COLO668 (cell line): ENCODE results near the gene ADGRA1.
"Not testable (repeated sequence)": the region's sequence is repeated elsewhere in the genome, so short reads cannot be mapped to it uniquely, and the experiment has no call there.

Experiments used
- DNase-seq: peaks from one replicate; lab custom pipeline; 2025; ENCODE audit not compliant: unreplicated experiment; lab: John Stamatoyannopoulos, UW

The ADGRA1 gene

GRCh38 chr10:133110133-133110532 lies 22.4 kb downstream of the ADGRA1 start:
- peak; percentile 2 for DNase-seq

GRCh38 chr10:133110609-133111275 lies 23.0 kb downstream of the ADGRA1 start:
- DNase-seq = no peak

DNA sequence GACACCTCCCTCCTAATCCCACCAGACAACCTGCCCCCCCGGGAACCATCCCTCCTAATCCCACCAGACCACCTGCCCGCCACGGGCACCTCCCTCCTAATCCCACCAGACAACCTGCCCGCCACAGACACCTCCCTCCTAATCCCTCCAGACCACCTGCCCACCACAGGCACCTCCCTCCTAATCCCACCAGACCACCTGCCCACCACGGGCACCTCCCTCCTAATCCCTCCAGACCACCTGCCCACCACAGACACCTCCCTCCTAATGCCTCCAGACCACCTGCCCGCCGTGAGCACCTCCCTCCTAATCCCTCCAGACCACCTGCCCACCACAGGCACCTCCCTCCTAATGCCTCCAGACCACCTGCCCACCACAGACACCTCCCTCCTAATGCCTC lies 23.9 kb downstream of the ADGRA1 start:
- not testable (repeated sequence) for DNase-seq

- DNase-seq = no peak
Measured at GRCh38 chr10:133113146-133113830, 25.6 kb downstream of the ADGRA1 start.

DNA sequence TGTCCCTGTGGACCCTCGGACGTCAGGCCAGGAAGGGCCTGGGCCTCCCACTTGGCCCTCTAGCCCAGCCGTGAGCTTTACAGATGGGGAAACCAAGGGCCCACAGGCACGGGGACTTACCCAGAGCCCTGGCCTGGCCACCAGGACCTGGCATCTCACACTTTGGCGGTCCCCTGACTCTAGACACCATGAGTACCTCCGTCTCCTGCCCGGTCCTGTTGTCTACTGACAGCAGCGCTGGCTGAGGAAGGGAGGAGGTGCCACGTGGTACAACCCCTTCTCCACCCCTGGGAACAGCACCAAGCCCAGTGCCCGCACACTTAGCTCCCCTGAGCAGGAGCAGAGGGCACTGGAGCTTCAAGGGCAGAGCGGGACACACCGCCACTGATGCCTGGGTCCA lies 26.1 kb downstream of the ADGRA1 start:
- DNase-seq = no peak

DNA sequence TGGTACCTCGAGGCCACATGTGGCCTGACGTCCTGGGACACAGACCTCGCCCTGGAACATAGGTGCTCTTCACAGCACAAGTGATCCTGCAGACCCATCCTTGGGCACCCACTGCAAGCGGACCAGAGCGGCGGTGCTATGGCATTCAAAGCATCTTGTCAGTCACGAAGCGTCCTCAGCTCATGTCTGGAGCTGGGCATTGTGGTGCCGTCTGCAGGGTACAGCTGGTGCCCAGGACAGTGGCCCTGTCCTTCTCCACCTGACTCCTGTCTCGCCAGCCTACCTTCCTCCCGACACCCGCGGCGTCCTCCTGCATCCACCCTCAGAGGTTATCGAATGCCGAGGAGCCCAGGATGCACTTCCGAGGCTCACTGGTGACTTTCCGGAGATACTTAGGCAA lies 26.5 kb downstream of the ADGRA1 start:
- DNase-seq = no peak

DNA sequence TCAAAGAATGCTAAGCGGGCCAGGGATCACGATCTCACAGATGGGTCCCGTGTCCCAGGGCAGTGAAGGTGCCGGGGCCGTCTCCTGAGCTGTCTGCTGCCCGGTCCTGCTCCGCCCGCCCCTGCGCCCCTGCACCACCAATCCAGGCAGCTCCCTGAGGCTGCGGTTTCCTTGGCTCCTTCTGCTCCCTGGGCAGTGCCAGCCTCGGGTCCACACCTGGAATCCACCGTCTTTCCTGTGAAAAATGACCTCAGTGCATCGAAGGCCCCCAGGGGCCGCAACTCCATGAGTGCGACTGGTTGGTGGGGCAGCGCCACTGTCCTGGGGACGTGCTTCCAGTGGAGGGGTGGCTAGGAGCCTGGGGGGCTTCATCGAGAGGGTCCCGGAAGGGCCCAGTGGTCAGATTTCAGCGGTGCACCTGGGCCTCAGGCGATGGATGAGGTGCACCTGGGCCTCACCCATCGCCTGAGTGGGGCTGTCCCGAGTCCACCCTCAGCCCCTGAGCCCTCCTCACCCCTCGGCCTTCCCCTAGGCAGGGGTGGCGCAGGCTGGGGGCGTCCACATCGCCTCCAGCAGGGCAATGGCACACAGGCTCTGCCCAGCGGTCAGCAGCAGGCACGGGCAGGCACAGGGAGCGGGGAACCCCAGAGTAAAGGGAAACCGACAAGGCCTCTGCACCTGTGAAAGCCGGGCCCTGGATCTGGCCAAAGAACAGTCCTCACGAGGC lies 27.2 kb downstream of the ADGRA1 start:
- DNase-seq = no peak

DNA sequence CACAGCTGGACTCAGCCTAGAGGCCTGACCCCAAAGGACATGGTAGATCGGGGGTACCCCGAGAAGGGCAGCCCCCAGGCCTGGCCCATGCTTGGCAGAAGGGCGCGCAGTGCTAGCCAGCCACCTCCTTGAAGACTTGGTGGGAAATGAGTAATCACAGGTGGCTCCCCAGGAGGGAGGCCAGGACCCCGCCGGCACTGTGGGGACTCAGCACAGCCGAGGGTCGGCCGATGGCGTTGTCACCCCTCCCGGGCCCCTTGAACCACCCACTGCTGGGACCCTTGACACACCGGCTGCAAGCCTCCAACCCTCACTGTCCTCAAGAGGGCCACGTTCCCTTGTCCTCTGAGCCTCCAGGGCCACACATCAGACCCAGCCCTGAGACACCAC lies 27.7 kb downstream of the ADGRA1 start:
- no peak for DNase-seq

DNA sequence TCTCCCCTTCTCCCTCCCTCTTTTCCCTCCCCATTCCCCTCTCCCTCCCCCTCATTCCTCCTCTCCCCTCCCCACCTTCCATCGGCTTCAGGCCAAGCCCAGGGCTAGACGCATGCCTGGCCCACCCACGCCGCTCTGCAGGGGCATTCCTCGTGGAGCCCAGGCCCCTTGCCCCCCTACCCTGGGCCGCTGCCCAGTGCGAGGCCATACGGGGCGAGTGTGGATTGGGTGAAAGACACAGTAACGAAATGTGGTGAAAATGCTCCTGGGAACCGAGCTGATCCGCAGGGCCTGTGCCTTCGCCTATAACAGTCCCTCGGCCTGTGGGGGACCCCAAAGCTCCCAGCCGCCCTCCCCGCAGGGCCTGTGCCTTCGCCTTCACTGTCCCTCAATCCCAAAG lies 28.3 kb downstream of the ADGRA1 start:
- DNase-seq = no peak

GRCh38 chr10:133116455-133116854 lies 28.7 kb downstream of the ADGRA1 start:
- no peak for DNase-seq

DNA sequence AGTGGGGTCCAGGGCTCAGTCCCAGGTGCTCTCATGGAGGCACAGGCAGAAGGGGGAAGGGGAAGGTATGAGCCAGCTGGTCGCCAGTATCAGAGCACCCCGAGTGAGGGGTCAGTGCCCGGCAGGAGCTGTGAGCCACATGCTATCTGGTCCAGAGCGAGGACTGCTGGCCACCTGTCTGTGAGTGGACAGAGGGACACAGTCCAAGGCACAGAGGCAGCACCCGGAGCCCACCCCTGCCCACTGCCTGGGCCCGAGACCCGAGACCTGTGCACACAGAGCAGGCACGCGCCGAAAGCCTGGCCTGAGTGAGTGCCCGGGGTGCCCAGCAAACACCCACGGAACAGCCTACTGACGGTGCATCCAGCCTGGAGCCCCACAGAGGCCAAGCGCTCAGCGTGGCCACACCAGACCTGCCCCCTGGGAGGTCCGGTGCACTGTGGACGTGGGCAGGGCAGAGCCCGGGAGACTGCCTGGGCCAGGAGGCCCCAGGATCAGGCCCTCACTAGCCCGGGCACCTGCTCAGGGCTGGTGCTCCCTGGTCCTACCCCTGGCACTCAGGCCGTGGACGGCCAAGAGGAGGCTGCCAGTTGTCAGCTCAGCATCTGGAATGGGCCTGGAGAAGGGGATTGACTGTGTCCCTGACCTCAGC lies 29.4 kb downstream of the ADGRA1 start:
- no peak for DNase-seq

DNA sequence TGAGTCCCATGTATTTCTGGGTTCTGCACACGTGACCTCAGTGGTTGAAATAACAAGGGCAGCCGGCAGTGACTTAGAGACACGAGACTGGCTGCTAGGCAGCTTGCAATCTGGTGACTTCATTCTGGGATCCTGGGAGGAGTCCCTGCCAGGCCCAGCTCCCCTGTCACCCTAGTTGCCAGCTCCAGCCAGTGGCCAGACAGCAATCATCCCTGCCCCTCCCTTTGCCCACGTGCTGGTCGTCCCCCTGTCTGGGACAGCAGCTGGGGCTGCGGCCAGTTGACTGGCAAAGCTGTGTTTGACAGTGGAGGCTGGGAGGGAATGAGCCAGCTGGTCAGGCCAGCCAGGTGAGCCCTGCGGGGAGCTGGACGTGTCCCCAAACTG lies 30.0 kb downstream of the ADGRA1 start:
- no peak for DNase-seq

GRCh38 chr10:133121479-133121878 lies 33.8 kb downstream of the ADGRA1 start:
- no peak for DNase-seq

GRCh38 chr10:133122171-133122935 lies 34.6 kb downstream of the ADGRA1 start:
- no peak for DNase-seq

DNA sequence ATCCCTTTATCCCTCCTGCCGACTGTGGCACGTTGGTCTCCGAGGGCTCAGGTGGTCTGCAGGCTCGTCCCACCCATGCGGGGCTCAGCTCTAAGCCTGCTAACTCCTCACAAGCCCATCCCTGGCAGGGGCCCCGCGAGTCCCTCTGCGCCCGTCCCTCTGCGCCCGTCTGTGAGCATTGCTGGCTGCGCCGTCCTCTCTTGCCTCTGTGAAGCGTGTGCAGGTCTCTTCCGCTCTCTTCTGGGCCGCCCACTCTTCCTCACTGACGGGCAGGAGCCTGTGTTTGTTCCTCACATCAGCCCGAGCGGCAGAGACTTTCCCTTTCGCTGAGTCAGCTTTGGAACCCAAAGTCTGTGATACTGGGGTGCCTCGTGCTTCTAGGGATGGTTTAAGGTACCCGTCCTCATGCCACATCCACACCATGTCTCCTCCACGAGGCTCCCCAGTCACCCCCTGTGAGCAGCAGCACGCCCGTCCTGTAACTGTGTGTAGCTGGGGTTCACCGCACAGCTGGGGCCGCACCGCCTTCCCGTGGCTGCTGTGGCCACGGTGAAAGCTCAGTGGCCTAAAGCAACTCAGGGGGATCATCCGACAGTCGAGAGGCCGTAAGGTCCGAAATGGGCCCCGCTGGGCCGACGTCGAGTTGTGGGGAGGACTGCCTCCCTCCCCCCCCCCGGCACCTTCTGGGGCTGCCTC lies 35.5 kb downstream of the ADGRA1 start:
- no peak for DNase-seq

GRCh38 chr10:133123746-133124356 lies 36.1 kb downstream of the ADGRA1 start:
- DNase-seq = no peak

DNA sequence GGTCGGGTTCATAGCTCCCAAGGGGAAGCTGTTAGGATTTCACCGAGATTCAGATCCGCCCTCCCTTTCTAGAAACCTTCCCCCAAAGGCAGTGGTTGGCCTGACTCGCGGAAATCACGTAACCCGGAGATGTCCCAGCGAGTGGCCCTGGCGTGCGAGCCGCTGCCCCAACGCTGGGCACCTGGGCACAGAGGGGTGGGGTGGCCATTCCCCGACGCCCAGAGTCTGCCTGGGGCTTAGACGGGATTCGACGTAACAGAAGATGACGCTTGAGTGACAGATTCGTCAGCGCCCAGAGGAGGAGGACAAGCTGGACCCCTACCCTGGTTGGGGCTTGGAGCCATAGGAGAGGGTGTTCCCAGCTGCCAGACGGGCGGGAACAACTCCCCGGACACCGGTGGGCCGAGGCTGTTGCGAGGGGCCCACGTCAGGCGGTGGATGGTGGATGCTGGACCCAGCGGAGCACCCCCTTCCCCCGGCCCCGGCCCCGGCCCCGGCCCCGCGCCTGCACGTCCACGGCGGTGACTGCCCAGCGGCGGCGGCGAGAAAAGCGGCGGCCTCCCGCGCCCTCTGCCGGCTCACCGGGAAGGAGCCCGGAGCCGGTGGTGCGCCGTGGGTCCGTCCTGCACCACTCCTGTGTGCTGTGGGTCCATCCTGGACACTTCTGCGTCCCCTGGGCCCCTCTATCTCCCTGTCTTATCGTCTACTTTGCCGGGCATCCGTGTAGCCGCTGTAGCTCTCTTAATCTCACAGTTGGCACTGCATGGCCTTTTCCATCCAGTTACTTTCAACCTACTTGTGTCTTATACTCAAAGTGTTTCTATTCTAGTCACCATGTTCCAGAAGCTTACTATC lies 36.9 kb downstream of the ADGRA1 start:
- peak; percentile 22 for DNase-seq

- no peak for DNase-seq
Measured at GRCh38 chr10:133125901-133126300, 38.2 kb downstream of the ADGRA1 start.
